Ishikawa (cell line): ENCODE measurements around the gene RYR1.
A peak's percentile ranks its signal among the peaks of the same experiment; 100 is the strongest.

Source experiments
- CEBPB ChIP-seq: IDR thresholded peaks from 2 replicates; pipeline ENCODE4 v1.6.1; 2012
- CREB1 ChIP-seq: IDR thresholded peaks from 2 replicates; pipeline ENCODE4 v1.6.1; 2012; ENCODE audit warnings: low read depth
- EGR1 ChIP-seq: IDR thresholded peaks from 2 replicates; pipeline ENCODE4 v1.6.1; 2012
- EP300 ChIP-seq: IDR thresholded peaks from 2 replicates; pipeline ENCODE4 v1.6.1; 2012; ENCODE audit warnings: borderline replicate concordance
- FOXM1 ChIP-seq: IDR thresholded peaks from 2 replicates; pipeline ENCODE4 v1.6.1; 2012; ENCODE audit warnings: low read depth, borderline replicate concordance
- MAX ChIP-seq: IDR thresholded peaks from 2 replicates; pipeline ENCODE4 v1.6.1; 2012
- NFIC ChIP-seq: IDR thresholded peaks from 2 replicates; pipeline ENCODE4 v1.6.1; 2012
- RAD21 ChIP-seq: IDR thresholded peaks from 2 replicates; pipeline ENCODE4 v1.6.1; 2012; ENCODE audit warnings: low read depth
- TAF1 ChIP-seq: IDR thresholded peaks from 2 replicates; pipeline ENCODE4 v1.6.1; 2012; ENCODE audit warnings: low read depth, mild to moderate bottlenecking
- TCF12 ChIP-seq: IDR thresholded peaks from 2 replicates; pipeline ENCODE4 v1.6.1; 2012; ENCODE audit warnings: low read depth
- TEAD4 ChIP-seq: IDR thresholded peaks from 2 replicates; pipeline ENCODE4 v1.6.1; 2012
- YY1 ChIP-seq: IDR thresholded peaks from 2 replicates; pipeline ENCODE4 v1.6.1; 2012; ENCODE audit warnings: low read depth
- ZBTB7A ChIP-seq: IDR thresholded peaks from 2 replicates; pipeline ENCODE4 v1.6.1; 2012; ENCODE audit warnings: low read depth
- TF ChIP-seq, protein P1 (sequence below): IDR thresholded peaks from 2 replicates; pipeline ENCODE4 v1.6.1; 2012
- TF ChIP-seq, protein P2 (sequence below): IDR thresholded peaks from 2 replicates; pipeline ENCODE4 v1.6.1; 2012; ENCODE audit warnings: low read depth, mild to moderate bottlenecking

The RYR1 gene

DNA sequence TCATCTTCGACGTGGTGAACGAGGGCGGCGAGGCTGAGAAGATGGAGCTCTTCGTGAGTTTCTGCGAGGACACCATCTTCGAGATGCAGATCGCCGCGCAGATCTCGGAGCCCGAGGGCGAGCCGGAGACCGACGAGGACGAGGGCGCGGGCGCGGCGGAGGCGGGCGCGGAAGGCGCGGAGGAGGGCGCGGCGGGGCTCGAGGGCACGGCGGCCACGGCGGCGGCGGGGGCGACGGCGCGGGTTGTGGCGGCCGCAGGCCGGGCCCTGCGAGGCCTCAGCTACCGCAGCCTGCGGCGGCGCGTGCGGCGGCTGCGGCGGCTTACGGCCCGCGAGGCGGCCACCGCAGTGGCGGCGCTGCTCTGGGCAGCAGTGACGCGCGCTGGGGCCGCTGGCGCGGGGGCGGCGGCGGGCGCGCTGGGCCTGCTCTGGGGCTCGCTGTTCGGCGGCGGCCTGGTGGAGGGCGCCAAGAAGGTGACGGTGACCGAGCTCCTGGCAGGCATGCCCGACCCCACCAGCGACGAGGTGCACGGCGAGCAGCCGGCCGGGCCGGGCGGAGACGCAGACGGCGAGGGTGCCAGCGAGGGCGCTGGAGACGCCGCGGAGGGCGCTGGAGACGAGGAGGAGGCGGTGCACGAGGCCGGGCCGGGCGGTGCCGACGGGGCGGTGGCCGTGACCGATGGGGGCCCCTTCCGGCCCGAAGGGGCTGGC lies 131.6 kb downstream of the RYR1 start:
- TF ChIP-seq, protein P1, sequence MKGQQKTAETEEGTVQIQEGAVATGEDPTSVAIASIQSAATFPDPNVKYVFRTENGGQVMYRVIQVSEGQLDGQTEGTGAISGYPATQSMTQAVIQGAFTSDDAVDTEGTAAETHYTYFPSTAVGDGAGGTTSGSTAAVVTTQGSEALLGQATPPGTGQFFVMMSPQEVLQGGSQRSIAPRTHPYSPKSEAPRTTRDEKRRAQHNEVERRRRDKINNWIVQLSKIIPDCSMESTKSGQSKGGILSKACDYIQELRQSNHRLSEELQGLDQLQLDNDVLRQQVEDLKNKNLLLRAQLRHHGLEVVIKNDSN = no peak
- TF ChIP-seq EGR1 = 0 out of 2 replicates have a peak, but pooled peaks have one; percentile 24
- TF ChIP-seq MAX = peak; percentile 38
- no peak for TF ChIP-seq TEAD4
- no peak for TF ChIP-seq FOXM1

DNA sequence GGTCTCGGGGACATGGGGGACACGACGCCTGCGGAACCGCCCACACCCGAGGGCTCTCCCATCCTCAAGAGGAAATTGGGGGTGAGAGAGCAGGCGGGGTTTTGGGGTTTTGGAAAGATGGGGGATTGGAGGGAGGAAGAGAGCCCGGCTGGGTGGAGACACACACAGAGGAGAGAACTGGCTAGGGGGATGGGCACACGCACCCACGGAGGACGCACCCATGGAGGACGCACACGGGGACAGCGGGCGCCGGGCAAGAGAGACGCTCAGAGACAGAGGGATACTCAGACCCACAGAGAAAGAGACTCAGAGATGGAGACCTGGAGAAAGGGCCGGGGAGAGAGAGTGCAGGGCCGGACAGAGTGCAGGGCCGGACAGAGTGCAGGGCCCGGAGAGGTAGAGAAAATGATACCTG lies 132.2 kb downstream of the RYR1 start:
- TF ChIP-seq TAF1 (no peak), MAX (no peak), RAD21 (no peak), NFIC (no peak), TEAD4 (no peak), CEBPB (no peak), EGR1 (no peak), FOXM1 (no peak)
- TF ChIP-seq, protein P2, sequence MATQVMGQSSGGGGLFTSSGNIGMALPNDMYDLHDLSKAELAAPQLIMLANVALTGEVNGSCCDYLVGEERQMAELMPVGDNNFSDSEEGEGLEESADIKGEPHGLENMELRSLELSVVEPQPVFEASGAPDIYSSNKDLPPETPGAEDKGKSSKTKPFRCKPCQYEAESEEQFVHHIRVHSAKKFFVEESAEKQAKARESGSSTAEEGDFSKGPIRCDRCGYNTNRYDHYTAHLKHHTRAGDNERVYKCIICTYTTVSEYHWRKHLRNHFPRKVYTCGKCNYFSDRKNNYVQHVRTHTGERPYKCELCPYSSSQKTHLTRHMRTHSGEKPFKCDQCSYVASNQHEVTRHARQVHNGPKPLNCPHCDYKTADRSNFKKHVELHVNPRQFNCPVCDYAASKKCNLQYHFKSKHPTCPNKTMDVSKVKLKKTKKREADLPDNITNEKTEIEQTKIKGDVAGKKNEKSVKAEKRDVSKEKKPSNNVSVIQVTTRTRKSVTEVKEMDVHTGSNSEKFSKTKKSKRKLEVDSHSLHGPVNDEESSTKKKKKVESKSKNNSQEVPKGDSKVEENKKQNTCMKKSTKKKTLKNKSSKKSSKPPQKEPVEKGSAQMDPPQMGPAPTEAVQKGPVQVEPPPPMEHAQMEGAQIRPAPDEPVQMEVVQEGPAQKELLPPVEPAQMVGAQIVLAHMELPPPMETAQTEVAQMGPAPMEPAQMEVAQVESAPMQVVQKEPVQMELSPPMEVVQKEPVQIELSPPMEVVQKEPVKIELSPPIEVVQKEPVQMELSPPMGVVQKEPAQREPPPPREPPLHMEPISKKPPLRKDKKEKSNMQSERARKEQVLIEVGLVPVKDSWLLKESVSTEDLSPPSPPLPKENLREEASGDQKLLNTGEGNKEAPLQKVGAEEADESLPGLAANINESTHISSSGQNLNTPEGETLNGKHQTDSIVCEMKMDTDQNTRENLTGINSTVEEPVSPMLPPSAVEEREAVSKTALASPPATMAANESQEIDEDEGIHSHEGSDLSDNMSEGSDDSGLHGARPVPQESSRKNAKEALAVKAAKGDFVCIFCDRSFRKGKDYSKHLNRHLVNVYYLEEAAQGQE = no peak
- TF ChIP-seq, protein P1 = no peak

- no peak for TF ChIP-seq EP300
Measured at GRCh38 chr19:38569368-38569983, 136.0 kb downstream of the RYR1 start.

DNA sequence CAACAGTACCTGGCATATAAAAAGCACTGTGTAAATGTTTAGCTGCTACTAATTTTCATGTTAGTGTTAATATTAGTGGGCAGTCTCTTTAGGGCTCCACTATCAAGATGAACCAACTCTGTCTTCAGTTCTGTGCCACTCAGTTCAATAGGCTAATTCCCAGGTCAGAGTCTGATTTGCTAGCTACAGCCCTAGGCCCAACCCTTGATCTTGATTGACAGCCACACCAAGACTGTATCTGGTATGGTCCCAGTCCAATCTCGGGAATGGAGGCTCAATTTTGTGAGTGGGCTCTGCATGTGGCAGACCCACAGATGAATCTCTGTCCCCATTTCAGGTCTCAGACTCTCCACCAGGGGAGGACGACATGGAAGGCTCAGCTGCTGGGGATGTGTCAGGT lies 138.2 kb downstream of the RYR1 start:
- no peak for TF ChIP-seq RAD21
- no peak for TF ChIP-seq TCF12
- TF ChIP-seq YY1 = no peak
- TF ChIP-seq CEBPB = no peak
- no peak for TF ChIP-seq CREB1
- no peak for TF ChIP-seq TEAD4
- TF ChIP-seq ZBTB7A = no peak
- TF ChIP-seq, protein P1 = no peak
- no peak for TF ChIP-seq MAX
- TF ChIP-seq, protein P2 = no peak
- no peak for TF ChIP-seq EP300
- no peak for TF ChIP-seq FOXM1
- no peak for TF ChIP-seq EGR1
- TF ChIP-seq TAF1 = no peak
- TF ChIP-seq NFIC = no peak

GRCh38 chr19:38577826-38578225 lies 144.3 kb downstream of the RYR1 start:
- TF ChIP-seq FOXM1 (no peak), EGR1 (no peak)

- TF ChIP-seq TEAD4 (peak; percentile 43; the same call in 1 of the 2 replicates), CEBPB (peak; percentile 95)
Measured at GRCh38 chr19:38579304-38579703, 145.8 kb downstream of the RYR1 start.
